GM12875 (cell line): ENCODE measurements around the gene SOWAHB.

Experiments used
- H3K4me3 ChIP-seq: one replicate; pipeline ENCODE4 v1.5.1; 2011; ENCODE audit warnings: low read depth, low read length, control low read depth
- CTCF ChIP-seq: IDR thresholded peaks from 2 replicates; pipeline ENCODE4 v1.5.1; 2011; ENCODE audit warnings: low read depth, mild to moderate bottlenecking, control low read depth, inconsistent platforms, low read length, moderate library complexity, borderline replicate concordance; ENCODE audit not compliant: insufficient read depth

Gene SOWAHB

GRCh38 chr4:76894537-76895255 lies 3.2 kb downstream of the SOWAHB start:
- no peak for TF ChIP-seq CTCF
- no peak overlapping the region for H3K4me3 ChIP-seq

GRCh38 chr4:76892601-76893000 lies 5.3 kb downstream of the SOWAHB start:
- no peak for TF ChIP-seq CTCF
- H3K4me3 ChIP-seq, result no peak overlapping the region

GRCh38 chr4:76892001-76892400 lies 5.9 kb downstream of the SOWAHB start:
- H3K4me3 ChIP-seq, result no peak overlapping the region
- TF ChIP-seq CTCF, result no peak

- no peak for TF ChIP-seq CTCF
- H3K4me3 ChIP-seq, result no peak overlapping the region
Observed at GRCh38 chr4:76886848-76887441, 11.0 kb downstream of the SOWAHB start.

- TF ChIP-seq CTCF, result no peak
- no peak overlapping the region for H3K4me3 ChIP-seq
Observed at GRCh38 chr4:76886214-76886613, 11.7 kb downstream of the SOWAHB start.

GRCh38 chr4:76883147-76883546 lies 14.8 kb downstream of the SOWAHB start:
- TF ChIP-seq CTCF, result no peak
- H3K4me3 ChIP-seq, result no peak overlapping the region

- no peak for TF ChIP-seq CTCF
- no peak overlapping the region for H3K4me3 ChIP-seq
Observed at GRCh38 chr4:76882630-76883029, 15.3 kb downstream of the SOWAHB start.
